Measurements from ENCODE around the gene GPBP1L1.

DNA sequence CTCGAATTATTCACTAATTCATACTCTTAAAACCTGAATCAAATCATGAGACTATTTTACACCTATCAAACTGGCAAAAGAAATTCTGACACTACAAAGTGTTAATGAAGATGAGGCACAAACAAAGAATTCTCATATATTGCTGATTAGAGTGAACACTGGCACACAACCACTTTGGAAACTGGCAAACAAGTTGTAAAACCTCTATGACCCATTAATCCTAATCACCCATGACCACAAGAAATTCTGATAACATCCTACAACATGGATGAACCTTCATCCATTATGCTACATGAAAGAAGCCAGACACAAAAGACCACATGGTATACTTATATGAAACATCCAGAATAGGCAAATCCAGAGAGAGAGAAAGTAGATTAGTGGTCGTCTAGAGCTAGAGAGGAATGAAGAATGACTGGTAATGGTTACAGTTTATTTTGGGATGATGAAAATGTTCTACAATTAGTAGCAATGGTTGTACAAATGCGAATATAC, 8.5 kb downstream of the GPBP1L1 start:
- TF ChIP-seq PML (IDR thresholded peaks at IDR 0.05; ENCODE audit: low read length) (no peak), EZH2 (IDR thresholded peaks at IDR 0.05; ENCODE audit: borderline replicate concordance, low read depth, low read length) (no peak), ZNF174 (CRISPR knock-in tag; IDR thresholded peaks at IDR 0.05) (no peak), MCM5 (IDR thresholded peaks at IDR 0.05; ENCODE audit: low read depth) (no peak), HDAC6 (IDR thresholded peaks at IDR 0.05; ENCODE audit: low read depth, low read length) (no peak), SMC3 (conservative IDR thresholded peaks at IDR 0.05; ENCODE audit: insufficient read depth, low read depth, low read length) (no peak), ADNP (tag; IDR thresholded peaks at IDR 0.05) (no peak), RNF2 (IDR thresholded peaks at IDR 0.05) (no peak), SP1 (CRISPR knock-in tag; IDR thresholded peaks at IDR 0.05) (no peak), ZNF583 (CRISPR knock-in tag; IDR thresholded peaks at IDR 0.05) (no peak), POLR2A (conservative IDR thresholded peaks at IDR 0.05) (no peak), SIN3A (IDR thresholded peaks at IDR 0.05; ENCODE audit: borderline replicate concordance in 2 of 2, control insufficient read depth in 1 of 2, low read depth in 2 of 2, low read length in 2 of 2) (no peak)
- TF ChIP-seq, protein P1, sequence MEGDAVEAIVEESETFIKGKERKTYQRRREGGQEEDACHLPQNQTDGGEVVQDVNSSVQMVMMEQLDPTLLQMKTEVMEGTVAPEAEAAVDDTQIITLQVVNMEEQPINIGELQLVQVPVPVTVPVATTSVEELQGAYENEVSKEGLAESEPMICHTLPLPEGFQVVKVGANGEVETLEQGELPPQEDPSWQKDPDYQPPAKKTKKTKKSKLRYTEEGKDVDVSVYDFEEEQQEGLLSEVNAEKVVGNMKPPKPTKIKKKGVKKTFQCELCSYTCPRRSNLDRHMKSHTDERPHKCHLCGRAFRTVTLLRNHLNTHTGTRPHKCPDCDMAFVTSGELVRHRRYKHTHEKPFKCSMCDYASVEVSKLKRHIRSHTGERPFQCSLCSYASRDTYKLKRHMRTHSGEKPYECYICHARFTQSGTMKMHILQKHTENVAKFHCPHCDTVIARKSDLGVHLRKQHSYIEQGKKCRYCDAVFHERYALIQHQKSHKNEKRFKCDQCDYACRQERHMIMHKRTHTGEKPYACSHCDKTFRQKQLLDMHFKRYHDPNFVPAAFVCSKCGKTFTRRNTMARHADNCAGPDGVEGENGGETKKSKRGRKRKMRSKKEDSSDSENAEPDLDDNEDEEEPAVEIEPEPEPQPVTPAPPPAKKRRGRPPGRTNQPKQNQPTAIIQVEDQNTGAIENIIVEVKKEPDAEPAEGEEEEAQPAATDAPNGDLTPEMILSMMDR (IDR thresholded peaks at IDR 0.05 in 2 of 3, conservative IDR thresholded peaks at IDR 0.05 in 1 of 3; ENCODE audit: insufficient read depth in 2 of 3, low read depth in 1 of 3, low read length in 3 of 3): no peak
- TF ChIP-seq, protein P2, sequence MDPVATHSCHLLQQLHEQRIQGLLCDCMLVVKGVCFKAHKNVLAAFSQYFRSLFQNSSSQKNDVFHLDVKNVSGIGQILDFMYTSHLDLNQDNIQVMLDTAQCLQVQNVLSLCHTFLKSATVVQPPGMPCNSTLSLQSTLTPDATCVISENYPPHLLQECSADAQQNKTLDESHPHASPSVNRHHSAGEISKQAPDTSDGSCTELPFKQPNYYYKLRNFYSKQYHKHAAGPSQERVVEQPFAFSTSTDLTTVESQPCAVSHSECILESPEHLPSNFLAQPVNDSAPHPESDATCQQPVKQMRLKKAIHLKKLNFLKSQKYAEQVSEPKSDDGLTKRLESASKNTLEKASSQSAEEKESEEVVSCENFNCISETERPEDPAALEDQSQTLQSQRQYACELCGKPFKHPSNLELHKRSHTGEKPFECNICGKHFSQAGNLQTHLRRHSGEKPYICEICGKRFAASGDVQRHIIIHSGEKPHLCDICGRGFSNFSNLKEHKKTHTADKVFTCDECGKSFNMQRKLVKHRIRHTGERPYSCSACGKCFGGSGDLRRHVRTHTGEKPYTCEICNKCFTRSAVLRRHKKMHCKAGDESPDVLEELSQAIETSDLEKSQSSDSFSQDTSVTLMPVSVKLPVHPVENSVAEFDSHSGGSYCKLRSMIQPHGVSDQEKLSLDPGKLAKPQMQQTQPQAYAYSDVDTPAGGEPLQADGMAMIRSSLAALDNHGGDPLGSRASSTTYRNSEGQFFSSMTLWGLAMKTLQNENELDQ (CRISPR knock-in tag; IDR thresholded peaks at IDR 0.05; ENCODE audit: borderline replicate concordance): no peak

All from K562 (cell line).